GM23248 (cell line): Measurements from ENCODE around the gene PLCB3.

Source experiments
- EZH2 ChIP-seq: fragments of 200-600 bp; sonication (generic); IDR thresholded peaks from 2 replicates; pipeline ENCODE4 v1.6.1; 2018; ENCODE audit warnings: antibody characterized with exemption, mild to moderate bottlenecking; ENCODE audit not compliant: insufficient read depth, poor library complexity, severe bottlenecking
- EZH2phosphoT487 ChIP-seq: fragments of 200-600 bp; sonication (generic); IDR thresholded peaks from 2 replicates; pipeline ENCODE4 v1.6.1; 2018; ENCODE audit warnings: antibody characterized with exemption, moderate library complexity, mild to moderate bottlenecking, low read depth; ENCODE audit not compliant: insufficient read depth

DNA sequence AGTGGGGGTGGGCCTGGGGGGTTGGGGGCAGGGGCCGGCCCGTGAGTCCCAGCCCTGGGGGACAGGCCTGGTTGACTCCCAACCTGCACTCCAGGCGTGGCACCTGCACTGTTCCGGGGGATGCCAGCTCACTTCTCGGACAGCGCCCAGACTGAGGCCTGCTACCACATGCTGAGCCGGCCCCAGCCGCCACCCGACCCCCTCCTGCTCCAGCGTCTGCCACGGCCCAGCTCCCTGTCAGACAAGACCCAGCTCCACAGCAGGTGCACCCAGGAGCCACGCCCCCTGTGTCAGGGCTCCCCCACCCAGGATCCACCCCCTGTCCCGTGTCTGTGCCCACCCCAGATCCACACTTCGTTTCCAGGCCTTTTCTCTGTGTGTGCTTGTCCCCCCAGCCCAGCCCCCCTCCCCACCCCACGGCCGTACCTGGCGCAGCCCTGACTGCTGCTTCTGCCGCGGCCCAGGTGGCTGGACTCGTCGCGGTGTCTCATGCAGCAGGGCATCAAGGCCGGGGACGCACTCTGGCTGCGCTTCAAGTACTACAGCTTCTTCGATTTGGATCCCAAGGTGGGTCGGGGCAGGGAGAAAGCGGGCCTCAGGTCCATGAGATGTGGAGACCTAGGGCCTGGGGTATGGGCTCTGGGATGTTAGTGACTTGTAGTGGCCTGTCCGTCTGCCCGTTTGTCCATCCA is 40.0 kb upstream of the PLCB3 start:
- no peak for TF ChIP-seq EZH2
- TF ChIP-seq EZH2phosphoT487: no peak
